ENCODE data around the gene TMEM181.

GRCh38 chr6:158668707-158669103 lies 108.8 kb downstream of the TMEM181 start:
- no peak for TF ChIP-seq POLR2AphosphoS5 (IDR thresholded peaks at IDR 0.05; ENCODE audit: low read depth, low read length)
- TF ChIP-seq, protein P1, sequence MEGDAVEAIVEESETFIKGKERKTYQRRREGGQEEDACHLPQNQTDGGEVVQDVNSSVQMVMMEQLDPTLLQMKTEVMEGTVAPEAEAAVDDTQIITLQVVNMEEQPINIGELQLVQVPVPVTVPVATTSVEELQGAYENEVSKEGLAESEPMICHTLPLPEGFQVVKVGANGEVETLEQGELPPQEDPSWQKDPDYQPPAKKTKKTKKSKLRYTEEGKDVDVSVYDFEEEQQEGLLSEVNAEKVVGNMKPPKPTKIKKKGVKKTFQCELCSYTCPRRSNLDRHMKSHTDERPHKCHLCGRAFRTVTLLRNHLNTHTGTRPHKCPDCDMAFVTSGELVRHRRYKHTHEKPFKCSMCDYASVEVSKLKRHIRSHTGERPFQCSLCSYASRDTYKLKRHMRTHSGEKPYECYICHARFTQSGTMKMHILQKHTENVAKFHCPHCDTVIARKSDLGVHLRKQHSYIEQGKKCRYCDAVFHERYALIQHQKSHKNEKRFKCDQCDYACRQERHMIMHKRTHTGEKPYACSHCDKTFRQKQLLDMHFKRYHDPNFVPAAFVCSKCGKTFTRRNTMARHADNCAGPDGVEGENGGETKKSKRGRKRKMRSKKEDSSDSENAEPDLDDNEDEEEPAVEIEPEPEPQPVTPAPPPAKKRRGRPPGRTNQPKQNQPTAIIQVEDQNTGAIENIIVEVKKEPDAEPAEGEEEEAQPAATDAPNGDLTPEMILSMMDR (IDR thresholded peaks at IDR 0.05) = no peak
- no peak for TF ChIP-seq TCF7L2 (IDR thresholded peaks at IDR 0.05; ENCODE audit: low read depth, low read length)
- TF ChIP-seq SIN3A (IDR thresholded peaks at IDR 0.05; ENCODE audit: borderline replicate concordance, insufficient read depth, low read depth, low read length) = no peak
- TF ChIP-seq, protein P2, sequence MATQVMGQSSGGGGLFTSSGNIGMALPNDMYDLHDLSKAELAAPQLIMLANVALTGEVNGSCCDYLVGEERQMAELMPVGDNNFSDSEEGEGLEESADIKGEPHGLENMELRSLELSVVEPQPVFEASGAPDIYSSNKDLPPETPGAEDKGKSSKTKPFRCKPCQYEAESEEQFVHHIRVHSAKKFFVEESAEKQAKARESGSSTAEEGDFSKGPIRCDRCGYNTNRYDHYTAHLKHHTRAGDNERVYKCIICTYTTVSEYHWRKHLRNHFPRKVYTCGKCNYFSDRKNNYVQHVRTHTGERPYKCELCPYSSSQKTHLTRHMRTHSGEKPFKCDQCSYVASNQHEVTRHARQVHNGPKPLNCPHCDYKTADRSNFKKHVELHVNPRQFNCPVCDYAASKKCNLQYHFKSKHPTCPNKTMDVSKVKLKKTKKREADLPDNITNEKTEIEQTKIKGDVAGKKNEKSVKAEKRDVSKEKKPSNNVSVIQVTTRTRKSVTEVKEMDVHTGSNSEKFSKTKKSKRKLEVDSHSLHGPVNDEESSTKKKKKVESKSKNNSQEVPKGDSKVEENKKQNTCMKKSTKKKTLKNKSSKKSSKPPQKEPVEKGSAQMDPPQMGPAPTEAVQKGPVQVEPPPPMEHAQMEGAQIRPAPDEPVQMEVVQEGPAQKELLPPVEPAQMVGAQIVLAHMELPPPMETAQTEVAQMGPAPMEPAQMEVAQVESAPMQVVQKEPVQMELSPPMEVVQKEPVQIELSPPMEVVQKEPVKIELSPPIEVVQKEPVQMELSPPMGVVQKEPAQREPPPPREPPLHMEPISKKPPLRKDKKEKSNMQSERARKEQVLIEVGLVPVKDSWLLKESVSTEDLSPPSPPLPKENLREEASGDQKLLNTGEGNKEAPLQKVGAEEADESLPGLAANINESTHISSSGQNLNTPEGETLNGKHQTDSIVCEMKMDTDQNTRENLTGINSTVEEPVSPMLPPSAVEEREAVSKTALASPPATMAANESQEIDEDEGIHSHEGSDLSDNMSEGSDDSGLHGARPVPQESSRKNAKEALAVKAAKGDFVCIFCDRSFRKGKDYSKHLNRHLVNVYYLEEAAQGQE (IDR thresholded peaks at IDR 0.05; ENCODE audit: insufficient read depth in 1 of 2, low read depth in 2 of 2, low read length in 1 of 2) = no peak

Data from Panc1 (cell line).